Right ventricle myocardium superior (tissue), 1 donor: Measurements from ENCODE around the gene RNF135. TPM values are rescaled to one million over a fixed set of nuclear protein-coding genes. Genes with fewer than 3 reads are reported as not detected.
"Not testable (repeated sequence)": the region's sequence is repeated elsewhere in the genome, so short reads cannot be mapped to it uniquely, and the experiment has no call there.

Experiments used
- ATAC-seq: fragments of 200-7000 bp; cut with Tn5 transposase; one replicate; pipeline ENCODE4 v1.9.1; 2020; ENCODE audit warnings: mild to moderate bottlenecking; ENCODE audit not compliant: poor library complexity
- DNase-seq: peaks from one replicate; pipeline ENCODE4 v3.0.0-alpha.2; 2020
- intact Hi-C: fragments of 100-400 bp; cut with DNase I; formaldehyde crosslinking; loops from one replicate; pipeline ENCODE4 v1.11.2; 2022
- total RNA-seq: library from RNA; stranded (reverse); fragmentation: NEBNext Ultra II Directional; extraction: Animal tissue kit (Norgen Biotek cat#: 25700); gene quantifications from one replicate; pipeline ENCODE4 v1.2.1, GENCODE V29; 2021
- donor health status: DM: no; HTN: yes; CAD: no; lungs with severe emphysema.

Gene RNF135
- total RNA-seq, 1 donor from 2014 or later, result 4.7 TPM

GRCh38 chr17:31042378-31042777 is 71.5 kb downstream of the RNF135 start:
- DNase-seq, ATAC-seq, intact Hi-C loops: not testable (repeated sequence)

DNA sequence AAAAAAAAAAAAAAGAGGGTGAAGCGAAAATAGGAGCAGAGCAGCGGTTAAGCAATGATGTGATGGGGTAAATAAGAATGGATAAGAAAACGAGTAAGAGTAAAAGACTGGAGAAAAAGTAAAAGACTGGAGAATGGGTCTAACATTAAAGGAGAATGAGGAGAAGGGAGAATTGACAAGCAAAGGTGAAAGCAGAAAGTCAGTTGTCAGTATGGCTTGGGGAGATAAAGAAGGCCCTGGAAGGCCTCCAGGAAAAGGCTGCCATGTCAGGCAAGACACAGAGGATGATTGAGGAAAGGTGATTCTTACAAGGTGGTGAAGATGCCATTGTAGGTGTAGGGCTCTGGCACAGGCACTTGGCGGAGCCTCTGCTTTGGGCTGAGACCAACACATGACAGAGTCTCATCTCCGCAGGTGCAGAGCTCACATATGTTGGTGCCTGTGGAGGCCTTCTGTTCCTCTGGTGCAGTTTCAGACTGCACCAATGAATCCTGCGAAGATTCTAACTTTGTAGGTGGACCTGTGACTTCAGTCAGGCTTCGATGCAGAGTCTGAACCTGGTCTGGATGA is 76.1 kb downstream of the RNF135 start:
- intact Hi-C loops, ATAC-seq, DNase-seq: not testable (repeated sequence)

DNA sequence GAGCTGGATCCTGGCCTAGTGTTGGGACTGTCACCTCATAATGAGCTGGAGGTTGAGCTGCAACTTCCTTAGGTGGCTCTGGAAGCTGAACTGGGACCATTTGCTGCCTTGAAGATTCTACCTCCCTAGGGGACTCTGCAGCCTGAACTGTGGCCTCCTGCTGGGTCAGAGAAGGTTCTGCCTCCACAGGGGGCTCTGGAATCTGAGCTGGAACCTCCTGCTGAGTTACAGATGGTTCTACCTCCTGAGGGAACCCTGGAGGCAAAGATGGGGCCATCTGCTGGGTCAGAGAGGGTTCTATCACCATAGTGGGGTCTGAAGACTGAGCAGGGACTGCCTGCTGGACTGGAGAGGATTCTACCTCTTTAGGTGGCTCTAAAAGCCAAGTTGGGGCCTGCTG is 77.3 kb downstream of the RNF135 start:
- intact Hi-C loops, result no loop called here
- DNase-seq (no peak), ATAC-seq (no peak)

GRCh38 chr17:31048780-31049179 is 77.9 kb downstream of the RNF135 start:
- no peak for DNase-seq
- intact Hi-C loops, result no loop called here
- no peak for ATAC-seq

Other genes starting within 250 kb of the RNF135 start
- 6.4 TPM for gene CRLF3, start 146.3 kb upstream of the RNF135 start, total RNA-seq
- 0.38 TPM for gene ATAD5, start 139.1 kb upstream of the RNF135 start, total RNA-seq
- 10.2 TPM for gene TEFM, start 64.8 kb upstream of the RNF135 start, total RNA-seq
- gene ADAP2, start 49.1 kb upstream of the RNF135 start, total RNA-seq, result 7.6 TPM
- gene NF1, start 123.9 kb downstream of the RNF135 start, total RNA-seq, result 38.9 TPM